GM19193 (cell line): Measurements from ENCODE around the gene RGS8.

Source experiments
- POLR2A ChIP-seq: IDR thresholded peaks from 4 replicates; pipeline ENCODE4 v1.6.1; 2011; ENCODE audit not compliant: insufficient read depth, insufficient read length; ENCODE audit errors: extremely low read depth

The RGS8 gene

GRCh38 chr1:182667848-182668505, 16.4 kb downstream of the RGS8 start:
- TF ChIP-seq POLR2A: no peak

DNA sequence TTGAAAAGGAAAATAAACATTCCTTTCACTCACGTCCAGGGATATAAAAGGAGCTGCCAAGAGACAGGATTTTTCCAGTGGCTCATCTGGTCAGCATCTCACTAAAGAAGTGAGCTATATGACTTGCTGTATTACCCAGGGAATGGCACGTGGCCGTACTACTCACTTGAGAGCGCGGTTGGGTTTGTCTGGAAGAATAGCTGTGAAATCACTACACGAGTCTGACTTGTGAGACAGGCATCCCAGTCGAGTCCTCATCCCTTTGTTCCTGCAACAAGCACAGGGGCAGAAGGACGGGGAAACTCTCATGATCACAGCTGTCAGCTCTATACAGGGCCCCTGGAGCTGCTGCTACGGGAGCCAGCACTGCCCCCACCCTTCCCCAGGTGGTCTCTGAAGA, 17.7 kb downstream of the RGS8 start:
- no peak for TF ChIP-seq POLR2A

GRCh38 chr1:182664296-182664695, 20.1 kb downstream of the RGS8 start:
- no peak for TF ChIP-seq POLR2A

DNA sequence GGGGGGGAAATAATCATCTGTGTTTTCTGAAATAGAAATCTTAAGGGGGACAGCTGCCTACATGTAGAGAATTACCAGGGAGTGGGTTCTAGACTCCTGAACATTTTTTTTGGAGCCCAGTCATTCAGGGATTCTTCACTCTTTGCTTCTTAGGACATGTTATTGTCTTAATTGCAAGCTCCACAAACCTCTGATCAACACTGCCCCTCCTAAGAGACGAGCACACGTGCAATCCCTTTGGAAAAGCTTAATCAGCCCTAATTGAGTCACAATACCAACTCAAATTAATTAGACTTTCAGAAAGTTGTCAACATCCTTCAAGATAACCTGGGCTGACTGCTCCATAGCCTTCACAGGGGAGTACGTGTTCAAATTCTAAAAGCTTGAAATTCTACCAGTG, 21.4 kb downstream of the RGS8 start:
- TF ChIP-seq POLR2A: no peak

- no peak for TF ChIP-seq POLR2A
Observed at GRCh38 chr1:182662121-182662890, 22.1 kb downstream of the RGS8 start.

GRCh38 chr1:182658055-182658454, 26.3 kb downstream of the RGS8 start:
- no peak for TF ChIP-seq POLR2A

DNA sequence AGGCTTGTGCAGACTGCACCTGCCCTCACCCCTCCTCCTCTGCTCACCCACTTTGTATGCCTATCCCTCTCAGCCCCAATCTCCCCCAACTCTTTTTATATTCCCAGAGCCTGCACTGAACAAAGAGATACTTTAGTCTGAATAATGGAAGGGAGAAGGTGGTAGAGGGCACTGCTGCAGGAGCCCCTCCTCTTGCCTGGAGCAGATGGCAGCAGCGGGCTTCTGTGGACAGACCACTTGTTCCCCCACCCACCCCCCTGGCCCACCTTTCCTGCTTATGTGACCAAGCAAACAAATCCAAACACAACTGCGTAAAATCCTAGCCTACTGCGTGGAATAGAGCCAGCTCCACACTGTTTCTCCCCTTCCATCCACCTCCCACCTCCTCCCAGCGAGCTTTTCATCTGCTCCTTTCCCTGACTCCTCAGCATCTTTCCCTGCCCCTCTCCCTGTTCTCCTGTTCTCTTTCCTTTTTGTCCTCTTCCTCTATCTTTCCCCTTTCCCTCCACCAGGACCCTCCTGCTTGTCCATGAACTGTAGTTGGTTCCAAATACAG, 27.5 kb downstream of the RGS8 start:
- no peak for TF ChIP-seq POLR2A

GRCh38 chr1:182653986-182654385, 30.4 kb downstream of the RGS8 start:
- no peak for TF ChIP-seq POLR2A

DNA sequence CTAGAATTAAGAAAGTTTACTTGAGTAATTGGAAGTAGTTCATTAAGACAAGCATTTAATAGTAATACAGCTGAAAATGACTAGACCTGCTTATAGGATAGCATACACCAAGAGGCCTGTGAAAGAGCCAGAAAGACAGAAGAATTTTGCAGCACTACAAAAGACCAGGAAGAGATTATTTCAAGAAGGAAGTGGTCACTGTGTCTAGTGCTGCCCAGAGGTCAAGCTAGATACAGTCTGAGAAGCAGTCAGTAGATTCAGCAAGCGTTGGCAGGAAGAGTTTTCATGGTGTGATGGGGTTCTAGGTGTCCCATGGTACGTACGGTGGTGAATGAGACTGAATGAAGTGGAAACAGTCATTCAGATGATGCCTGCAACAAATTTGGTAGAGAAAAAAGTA, 31.5 kb downstream of the RGS8 start:
- TF ChIP-seq POLR2A: no peak

DNA sequence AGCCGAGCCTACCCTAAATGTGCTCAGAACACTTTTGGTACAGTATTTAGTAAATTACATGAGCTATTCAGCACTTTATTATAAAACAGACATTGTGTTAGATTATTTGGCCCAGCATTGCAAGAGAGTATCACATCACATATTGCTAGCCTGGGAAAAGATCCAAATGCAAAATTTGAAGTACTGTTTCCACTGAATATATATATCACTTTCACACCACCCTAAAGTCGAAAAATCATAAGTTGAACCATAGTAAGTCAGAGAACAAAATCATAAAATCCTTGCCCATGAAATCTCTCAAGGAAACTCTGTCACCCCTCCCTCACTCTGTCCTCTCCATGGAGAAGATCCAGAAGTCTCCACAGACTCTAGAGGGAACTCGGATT, 33.1 kb downstream of the RGS8 start:
- TF ChIP-seq POLR2A: no peak

- TF ChIP-seq POLR2A: no peak
Observed at GRCh38 chr1:182650678-182651338, 33.6 kb downstream of the RGS8 start.

GRCh38 chr1:182649041-182649440, 35.3 kb downstream of the RGS8 start:
- no peak for TF ChIP-seq POLR2A

- TF ChIP-seq POLR2A: no peak
Observed at GRCh38 chr1:182646739-182647138, 37.6 kb downstream of the RGS8 start.

GRCh38 chr1:182644886-182645285, 39.5 kb downstream of the RGS8 start:
- no peak for TF ChIP-seq POLR2A

DNA sequence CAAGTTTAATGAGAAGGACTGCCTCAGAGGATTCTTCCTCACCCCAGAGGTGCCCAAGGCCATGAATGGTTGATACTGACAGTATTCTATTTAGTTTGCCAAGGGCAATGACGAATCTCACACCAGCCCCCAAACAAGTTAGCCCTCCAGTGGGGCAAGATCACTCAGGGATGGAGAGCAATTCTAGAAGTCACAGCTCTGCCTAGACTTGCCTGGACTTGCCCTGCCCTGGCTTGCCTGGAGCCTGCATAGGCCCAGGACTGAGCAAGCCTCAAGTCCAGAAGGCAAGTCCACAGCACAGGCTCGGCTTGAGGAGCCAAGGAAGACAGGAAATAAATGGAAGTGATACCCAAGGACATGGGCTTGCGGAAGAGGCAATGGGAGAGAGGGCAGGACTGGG, 40.7 kb downstream of the RGS8 start:
- no peak for TF ChIP-seq POLR2A
